ENCODE measurements around the gene OR52B2. TPM values are rescaled to one million over a fixed set of nuclear protein-coding genes. Genes with fewer than 3 reads are reported as not detected.

The OR52B2 gene
- total RNA-seq = not detected in 2 replicates

DNA sequence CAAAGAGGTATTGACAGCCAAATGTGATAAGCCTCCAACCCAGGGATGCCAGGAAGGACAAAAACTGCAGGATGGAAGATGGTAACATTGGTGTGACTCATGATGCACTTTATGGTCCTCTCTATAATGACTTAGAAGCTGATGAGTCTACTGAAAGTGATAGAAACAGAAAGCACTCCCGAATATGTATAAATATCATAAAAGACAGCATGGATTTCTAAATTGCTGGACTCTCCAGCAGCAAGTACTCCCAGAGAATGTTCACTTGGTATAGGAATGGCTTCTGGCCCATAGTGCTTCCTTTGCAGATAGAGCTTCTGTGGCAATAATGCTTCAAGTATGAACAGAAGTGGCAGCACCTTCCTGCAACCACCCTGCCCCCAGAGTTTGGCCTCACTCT lies at the start of gene OR52B2:
OR52B2 (minus strand) TSS at position 101 of the 400 bp plus-strand sequence; CDS start at position 101, 0 bp downstream.

DNA sequence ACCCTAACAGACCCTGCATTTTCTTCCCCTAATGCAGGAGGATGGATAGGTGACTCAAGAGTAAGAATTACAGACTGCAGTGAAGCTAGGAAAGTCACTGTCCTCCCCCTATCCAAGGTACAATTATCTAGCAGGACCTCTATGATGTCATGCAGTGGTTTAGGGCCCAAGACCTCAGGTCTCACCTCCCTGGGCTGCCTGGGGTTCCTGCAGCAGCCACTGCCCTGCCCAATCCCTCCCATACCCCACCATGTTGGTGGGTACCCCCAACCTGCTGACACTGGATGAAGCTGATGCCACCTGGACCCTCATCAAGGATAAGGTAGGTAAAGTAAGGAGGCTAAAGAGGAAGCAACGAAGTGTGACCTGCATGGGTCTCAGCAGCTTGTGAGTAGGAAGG lies 35.2 kb upstream of the OR52B2 start, which contains the start of gene C11orf42:
C11orf42 (plus strand) TSS at position 192 of the 400 bp plus-strand sequence; CDS start at position 251, 59 bp downstream.

DNA sequence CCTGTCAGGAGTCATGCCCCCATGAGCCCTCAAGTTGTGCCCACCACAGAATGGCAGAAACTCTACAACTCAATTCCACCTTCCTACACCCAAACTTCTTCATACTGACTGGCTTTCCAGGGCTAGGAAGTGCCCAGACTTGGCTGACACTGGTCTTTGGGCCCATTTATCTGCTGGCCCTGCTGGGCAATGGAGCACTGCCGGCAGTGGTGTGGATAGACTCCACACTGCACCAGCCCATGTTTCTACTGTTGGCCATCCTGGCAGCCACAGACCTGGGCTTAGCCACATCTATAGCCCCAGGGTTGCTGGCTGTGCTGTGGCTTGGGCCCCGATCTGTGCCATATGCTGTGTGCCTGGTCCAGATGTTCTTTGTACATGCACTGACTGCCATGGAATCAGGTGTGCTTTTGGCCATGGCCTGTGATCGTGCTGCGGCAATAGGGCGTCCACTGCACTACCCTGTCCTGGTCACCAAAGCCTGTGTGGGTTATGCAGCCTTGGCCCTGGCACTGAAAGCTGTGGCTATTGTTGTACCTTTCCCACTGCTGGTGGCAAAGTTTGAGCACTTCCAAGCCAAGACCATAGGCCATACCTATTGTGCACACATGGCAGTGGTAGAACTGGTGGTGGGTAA lies 29.2 kb upstream of the OR52B2 start, which contains the start of gene OR52W1:
OR52W1 (plus strand) TSS at position 51 of the 637 bp plus-strand sequence; CDS start at position 51, 0 bp downstream.

Other genes with a start within 250 kb of the OR52B2 start
- gene OR56A3, start 228.1 kb downstream of the OR52B2 start, total RNA-seq = not detected in 2 replicates
- not detected in 2 replicates for gene OR56A5, start 201.8 kb downstream of the OR52B2 start, total RNA-seq
- gene OR52L1, start 183.3 kb downstream of the OR52B2 start, total RNA-seq = not detected in 2 replicates
- not detected in 2 replicates for gene OR56A4, start 163.4 kb downstream of the OR52B2 start, total RNA-seq
- under 0.01 TPM in 1 of 2 replicates, not detected in the other for gene OR56A1, start 139.6 kb downstream of the OR52B2 start, total RNA-seq
- gene OR56B4, start 62.6 kb downstream of the OR52B2 start, total RNA-seq = not detected in 2 replicates
- gene OR52W1, start 28.9 kb upstream of the OR52B2 start, total RNA-seq = not detected in 2 replicates
- gene C11orf42, start 35.2 kb upstream of the OR52B2 start, total RNA-seq = not detected in 2 replicates
- gene FHIP1B, start 64.3 kb upstream of the OR52B2 start, total RNA-seq = 9.5 and 15.3 TPM in 2 replicates
- 0.09 TPM in 1 of 2 replicates, not detected in the other for gene CNGA4, start 68.8 kb upstream of the OR52B2 start, total RNA-seq
- gene CCKBR, start 89.5 kb upstream of the OR52B2 start, total RNA-seq = not detected in 2 replicates
- gene CAVIN3, start 150.2 kb upstream of the OR52B2 start, total RNA-seq = 123 and 129 TPM in 2 replicates
- 62.1 and 77.2 TPM in 2 replicates for gene SMPD1, start 220.1 kb upstream of the OR52B2 start, total RNA-seq
- gene APBB1, start 248.8 kb upstream of the OR52B2 start, total RNA-seq = 31.1 and 34.1 TPM in 2 replicates